GM12878 (cell line): ENCODE data around the gene VMP1. TPM values are rescaled to one million over a fixed set of nuclear protein-coding genes. Genes with fewer than 3 reads are reported as not detected.
A peak's percentile ranks its signal among the peaks of the same experiment; 100 is the strongest.

Source experiments
- ASH2L ChIP-seq: fragments of 300-600, 200-600 bp; sonication (generic); IDR thresholded peaks from 2 replicates; pipeline ENCODE4 v1.6.1; 2017; ENCODE audit warnings: low read depth, mild to moderate bottlenecking, borderline replicate concordance
- BHLHE40 ChIP-seq, 2 experiments: fragments of 450-650 bp in 1 of 2; IDR thresholded peaks; 2 replicates each; pipeline ENCODE4 v1.6.1; 2011 to 2017; ENCODE audit warnings: low read depth in 2 of 2, borderline replicate concordance in 1 of 2, improper control_type of control experiment in 1 of 2, low read length in 1 of 2, mild to moderate bottlenecking in 1 of 2
- BMI1 ChIP-seq: fragments of 450-650 bp; IDR thresholded peaks from 2 replicates; pipeline ENCODE4 v1.6.1; 2016; ENCODE audit warnings: mild to moderate bottlenecking, moderate library complexity, borderline replicate concordance
- CHD2 ChIP-seq: IDR thresholded peaks from 2 replicates; pipeline ENCODE4 v1.6.1; 2011; ENCODE audit warnings: low read depth, low read length, improper control_type of control experiment, borderline replicate concordance
- CTCF ChIP-seq, 3 experiments: IDR thresholded peaks in 2 of 3; conservative IDR thresholded peaks in 1 of 3; 2 replicates each; pipeline ENCODE4 v1.5.1; 2011; ENCODE audit warnings: low read depth in 3 of 3, low read length in 3 of 3, mild to moderate bottlenecking in 3 of 3, control low read depth in 2 of 3, moderate library complexity in 2 of 3, inconsistent platforms in 1 of 3, mixed read lengths in 1 of 3; ENCODE audit not compliant: control insufficient read depth in 2 of 3, insufficient read depth in 1 of 3; ENCODE audit errors: extremely low read depth in 1 of 3
- ETV6 ChIP-seq, 2 experiments: fragments of 450-650 bp in 1 of 2; IDR thresholded peaks in 1 of 2; conservative IDR thresholded peaks in 1 of 2; 2 replicates each; pipeline ENCODE4 v1.6.1; 2014; ENCODE audit warnings: antibody characterized with exemption in 1 of 2, borderline replicate concordance in 1 of 2, low read depth in 1 of 2, mild to moderate bottlenecking in 1 of 2, moderate library complexity in 1 of 2
- IKZF2 ChIP-seq, 2 experiments: fragments of 450-650 bp; IDR thresholded peaks; 2 replicates each; pipeline ENCODE4 v1.6.1; 2017; ENCODE audit warnings: mild to moderate bottlenecking in 2 of 2, moderate library complexity in 2 of 2
- JUNB ChIP-seq: IDR thresholded peaks from 2 replicates; pipeline ENCODE4 v1.6.1; 2016; ENCODE audit warnings: antibody characterized with exemption, mild to moderate bottlenecking
- JUND ChIP-seq: IDR thresholded peaks from 2 replicates; pipeline ENCODE4 v1.6.1; 2012; ENCODE audit warnings: low read depth, mild to moderate bottlenecking, low read length, improper control_type of control experiment, moderate library complexity
- MEF2A ChIP-seq: IDR thresholded peaks from 2 replicates; pipeline ENCODE4 v1.6.1; 2011; ENCODE audit warnings: low read depth, mild to moderate bottlenecking, low read length, moderate library complexity; ENCODE audit not compliant: insufficient read depth
- NBN ChIP-seq: fragments of 450-650 bp; IDR thresholded peaks from 2 replicates; pipeline ENCODE4 v1.6.1; 2016
- NFXL1 ChIP-seq: fragments of 450-650 bp; IDR thresholded peaks from 2 replicates; pipeline ENCODE4 v1.6.1; 2017; ENCODE audit warnings: antibody characterized with exemption, mild to moderate bottlenecking, borderline replicate concordance
- NKRF ChIP-seq: fragments of 450-650 bp; conservative IDR thresholded peaks from 2 replicates; pipeline ENCODE4 v1.6.1; 2017; ENCODE audit warnings: mild to moderate bottlenecking, moderate library complexity
- PML ChIP-seq: IDR thresholded peaks from 2 replicates; pipeline ENCODE4 v1.6.1; 2012; ENCODE audit warnings: low read length, inconsistent platforms
- POLR2A ChIP-seq: IDR thresholded peaks from 2 replicates; pipeline ENCODE4 v1.6.1; 2011; ENCODE audit warnings: low read depth, mild to moderate bottlenecking, low read length
- POLR2AphosphoS5 ChIP-seq: IDR thresholded peaks from 2 replicates; pipeline ENCODE4 v1.6.1; 2011; ENCODE audit warnings: mild to moderate bottlenecking, low read length, inconsistent platforms
- RB1 ChIP-seq: fragments of 450-650 bp; formaldehyde crosslinking; IDR thresholded peaks from 2 replicates; pipeline ENCODE4 v1.6.1; 2017; ENCODE audit warnings: mild to moderate bottlenecking, borderline replicate concordance
- SMAD5 ChIP-seq: IDR thresholded peaks from 2 replicates; pipeline ENCODE4 v1.6.1; 2016; ENCODE audit warnings: antibody characterized with exemption, low read depth
- TBL1XR1 ChIP-seq: IDR thresholded peaks from 2 replicates; pipeline ENCODE4 v1.6.1; 2012; ENCODE audit warnings: low read depth, low read length, improper control_type of control experiment
- YY1 ChIP-seq: IDR thresholded peaks from 2 replicates; pipeline ENCODE4 v1.6.1; 2011; ENCODE audit warnings: low read depth, mild to moderate bottlenecking, low read length
- ZBED1 ChIP-seq: IDR thresholded peaks from 2 replicates; pipeline ENCODE4 v1.6.1; 2016; ENCODE audit warnings: borderline replicate concordance
- polyA plus RNA-seq, 11 experiments: library from polyadenylated mRNA; depleted of rRNA in 4 of 11; unstranded in 6 of 11; stranded (reverse) in 5 of 11; fragments of >200 nt; fragmentation: Nextera tagmentation in 4 of 11; fragmentation: Illumina TruSeq in 1 of 11; extraction: Ambion mirVana in 4 of 11; extraction: Trizol in 1 of 11; gene quantifications; 1 replicate in 1 of 11; 2 replicates in 10 of 11; pipeline versions ENCODE4 v1.2.1 to v1.2.3, GENCODE V29; 2011 to 2016; ENCODE audit warnings: inconsistent platforms in 2 of 11, missing spikeins in 2 of 11, low read depth in 1 of 11
- total RNA-seq, 4 experiments: library from RNA; depleted of rRNA in 3 of 4; stranded (reverse); fragments of >200 nt in 3 of 4; fragmentation: Illumina TruSeq in 1 of 4; extraction: Trizol in 1 of 4; gene quantifications; 2 replicates each; pipeline versions ENCODE4 v1.2.1 to v1.2.3, GENCODE V29; 2013 to 2021
- TF ChIP-seq, protein P1 (sequence below): IDR thresholded peaks from 2 replicates; pipeline ENCODE4 v1.6.1; 2011; ENCODE audit warnings: borderline replicate concordance, low read depth, mild to moderate bottlenecking, moderate library complexity, low read length; ENCODE audit not compliant: insufficient read depth, poor library complexity, severe bottlenecking

The VMP1 gene
- total and polyA plus RNA-seq, 10 of the 15 experiments (the other 5 are each of a cell fraction or from before 2014, with no cell fraction given), result 88.4 to 199 (median 132) TPM

GRCh38 chr17:59838052-59838916, 130.8 kb downstream of the VMP1 start (continued):
- TF ChIP-seq CHD2 (no peak), BMI1 (0 out of 2 replicates have a peak, but pooled peaks have one; percentile 44), POLR2A (peak; percentile 62), MEF2A (no peak), TBL1XR1 (peak; percentile 61; the same call in 1 of the 2 replicates), NKRF (no peak; the same call in 1 of the 2 replicates), IKZF2 (IDR thresholded peaks at IDR 0.05) (peak in 1 of 2 experiments; percentile 55; a peak in 2 of 4 replicates), CTCF (IDR thresholded peaks at IDR 0.05 in 2 of 3, conservative IDR thresholded peaks at IDR 0.05 in 1 of 3; ENCODE audit: control insufficient read depth in 2 of 3, extremely low read depth in 1 of 3, insufficient read depth in 1 of 3, low read depth in 3 of 3, low read length in 3 of 3) (no peak), NFXL1 (peak; percentile 91), SMAD5 (peak; percentile 82; the same call in 1 of the 2 replicates), BHLHE40 (IDR thresholded peaks at IDR 0.05; ENCODE audit: borderline replicate concordance in 1 of 2, low read depth in 2 of 2, low read length in 1 of 2) (peak; percentile 0 to 34; a peak in 1 of 4 replicates), ZBED1 (0 out of 2 replicates have a peak, but pooled peaks have one; percentile 11), NBN (peak; percentile 35), ETV6 (conservative IDR thresholded peaks at IDR 0.05 in 1 of 2, IDR thresholded peaks at IDR 0.05 in 1 of 2; ENCODE audit: borderline replicate concordance in 1 of 2, low read depth in 1 of 2) (peak in 1 of 2 experiments; percentile 96; a peak in 2 of 4 replicates), JUNB (no peak), RB1 (0 out of 2 replicates have a peak, but pooled peaks have one; percentile 50), JUND (no peak), YY1 (peak; percentile 66), ASH2L (no peak), PML (no peak), POLR2AphosphoS5 (peak; percentile 62)
- TF ChIP-seq, protein P1, sequence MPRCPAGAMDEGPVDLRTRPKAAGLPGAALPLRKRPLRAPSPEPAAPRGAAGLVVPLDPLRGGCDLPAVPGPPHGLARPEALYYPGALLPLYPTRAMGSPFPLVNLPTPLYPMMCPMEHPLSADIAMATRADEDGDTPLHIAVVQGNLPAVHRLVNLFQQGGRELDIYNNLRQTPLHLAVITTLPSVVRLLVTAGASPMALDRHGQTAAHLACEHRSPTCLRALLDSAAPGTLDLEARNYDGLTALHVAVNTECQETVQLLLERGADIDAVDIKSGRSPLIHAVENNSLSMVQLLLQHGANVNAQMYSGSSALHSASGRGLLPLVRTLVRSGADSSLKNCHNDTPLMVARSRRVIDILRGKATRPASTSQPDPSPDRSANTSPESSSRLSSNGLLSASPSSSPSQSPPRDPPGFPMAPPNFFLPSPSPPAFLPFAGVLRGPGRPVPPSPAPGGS, result no peak
